Hematopoietic multipotent progenitor cell treated with erythropoietin and hydrocortisone succinate and interleukin-3 and kit ligand, for 4 days (in vitro differentiated cells): ENCODE data around the gene ZNF710.

Experiments used
- DNase-seq: peaks from one replicate; pipeline ENCODE4 v3.0.0-alpha.2; 2015

ZNF710 gene

DNA sequence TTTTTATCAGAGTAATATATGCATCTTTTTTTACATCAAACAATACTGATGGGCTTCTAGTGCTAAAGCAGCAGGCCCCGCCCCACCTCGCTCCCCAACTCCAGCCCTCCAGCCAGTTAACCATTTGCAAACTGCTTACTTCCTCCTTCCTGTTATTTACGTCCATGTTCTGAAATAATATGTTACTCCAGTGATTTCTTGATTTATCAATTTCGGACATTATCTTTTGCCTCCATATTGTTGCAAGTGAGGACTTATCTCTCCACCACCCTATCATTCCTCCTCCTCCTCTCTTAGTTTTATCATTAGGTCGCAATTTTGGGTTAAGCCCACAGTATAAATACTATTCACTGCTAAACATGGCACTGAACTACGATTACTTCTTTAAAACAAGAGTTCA, 39.5 kb downstream of the ZNF710 start:
- peak; percentile 85 for DNase-seq

- no peak for DNase-seq
Measured at GRCh38 chr15:90042356-90042755, 41.2 kb downstream of the ZNF710 start.

GRCh38 chr15:90042766-90043529, 41.8 kb downstream of the ZNF710 start:
- DNase-seq: no peak

DNA sequence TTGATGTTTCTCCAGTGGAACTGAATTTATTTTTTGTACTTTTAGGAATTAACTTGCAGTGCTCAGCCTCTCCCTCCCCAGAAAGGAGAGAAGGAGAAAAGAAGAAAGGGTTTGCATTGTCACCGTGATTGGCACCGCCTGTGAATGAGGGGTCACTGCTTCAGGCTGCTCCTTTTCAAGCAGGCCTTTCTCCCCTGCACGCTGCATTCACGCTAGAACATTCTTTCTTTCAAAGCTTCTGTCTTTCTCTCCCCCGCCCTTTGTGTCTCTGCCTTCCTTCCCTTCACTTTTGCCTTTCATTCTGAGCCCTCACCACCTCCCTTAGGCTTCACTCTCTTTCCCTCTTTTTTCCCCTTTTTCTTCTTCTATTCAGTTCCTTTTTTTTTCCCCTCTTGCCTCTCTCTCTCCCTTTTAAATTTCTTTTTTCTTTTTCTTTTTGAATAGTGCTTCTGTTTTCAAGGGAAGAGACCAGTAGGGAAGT, 42.4 kb downstream of the ZNF710 start:
- DNase-seq: no peak

- no peak for DNase-seq
Measured at GRCh38 chr15:90044191-90044590, 43.1 kb downstream of the ZNF710 start.

DNA sequence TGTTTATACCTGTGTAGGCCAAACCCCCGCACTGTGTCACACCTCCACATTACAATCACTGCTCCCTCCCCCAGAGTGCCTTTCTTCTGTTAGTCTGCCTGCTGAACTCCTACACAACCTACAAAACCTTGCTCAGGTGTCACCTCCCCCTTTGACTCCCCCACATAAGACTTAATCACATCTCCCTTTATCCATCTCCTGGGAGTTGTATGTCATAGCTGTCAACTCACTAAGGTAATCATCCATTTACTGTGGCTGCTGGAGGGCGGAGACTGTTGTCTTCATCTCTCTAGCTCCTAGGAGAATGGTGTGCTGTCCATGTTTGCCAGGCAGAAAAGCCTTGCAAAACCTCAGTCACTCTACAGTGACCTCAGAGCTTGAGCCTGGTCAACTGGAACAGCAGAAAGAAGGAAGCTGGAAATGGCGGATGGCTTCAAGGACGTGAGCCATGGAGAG, 43.8 kb downstream of the ZNF710 start:
- DNase-seq: no peak

DNA sequence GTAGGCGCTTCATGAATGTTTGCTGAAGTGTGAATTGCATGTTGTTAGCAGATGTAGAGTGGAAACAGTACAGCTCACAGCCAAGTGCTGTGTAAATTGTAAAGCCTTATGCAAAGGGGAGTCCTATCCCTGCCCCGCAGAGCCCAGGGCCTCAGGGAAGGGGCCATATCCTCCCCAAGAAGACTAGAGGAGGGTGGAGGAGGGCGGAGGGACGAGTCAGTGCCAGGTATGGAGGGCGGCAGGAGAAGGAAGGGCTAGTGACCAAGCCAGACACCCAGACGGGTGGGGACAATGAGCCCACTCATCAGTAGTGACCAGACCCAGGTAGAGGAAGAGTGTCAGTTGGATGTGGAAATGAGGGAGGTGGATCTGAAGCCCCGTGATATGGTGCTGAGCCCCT, 45.2 kb downstream of the ZNF710 start:
- DNase-seq: no peak

DNA sequence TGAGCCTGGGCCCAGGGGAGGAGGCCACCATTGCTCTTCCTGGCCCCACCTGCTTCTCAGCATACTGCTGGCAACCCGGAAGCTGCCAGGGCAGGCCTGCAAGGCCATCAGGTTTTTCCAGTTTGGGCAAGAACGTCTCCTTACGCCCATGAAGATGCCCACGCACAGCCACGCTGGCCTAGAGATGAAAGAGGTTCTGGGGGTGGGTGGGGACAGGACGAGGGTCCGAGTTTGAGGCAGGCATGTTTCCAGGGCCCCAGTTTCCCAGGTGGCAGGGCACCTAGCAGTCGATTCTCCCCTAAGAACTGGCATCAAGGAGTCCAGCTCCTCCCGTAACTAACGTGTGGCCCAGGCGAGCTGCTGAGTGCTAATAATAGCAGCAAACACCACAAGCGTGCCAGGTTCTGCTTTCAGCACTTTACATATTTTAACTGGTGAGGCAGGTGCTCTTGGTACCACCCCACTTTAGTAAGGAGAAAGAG, 45.8 kb downstream of the ZNF710 start:
- no peak for DNase-seq

- DNase-seq: no peak
Measured at GRCh38 chr15:90047956-90048575, 46.9 kb downstream of the ZNF710 start.

GRCh38 chr15:90049030-90049429, 47.9 kb downstream of the ZNF710 start:
- DNase-seq: no peak

DNA sequence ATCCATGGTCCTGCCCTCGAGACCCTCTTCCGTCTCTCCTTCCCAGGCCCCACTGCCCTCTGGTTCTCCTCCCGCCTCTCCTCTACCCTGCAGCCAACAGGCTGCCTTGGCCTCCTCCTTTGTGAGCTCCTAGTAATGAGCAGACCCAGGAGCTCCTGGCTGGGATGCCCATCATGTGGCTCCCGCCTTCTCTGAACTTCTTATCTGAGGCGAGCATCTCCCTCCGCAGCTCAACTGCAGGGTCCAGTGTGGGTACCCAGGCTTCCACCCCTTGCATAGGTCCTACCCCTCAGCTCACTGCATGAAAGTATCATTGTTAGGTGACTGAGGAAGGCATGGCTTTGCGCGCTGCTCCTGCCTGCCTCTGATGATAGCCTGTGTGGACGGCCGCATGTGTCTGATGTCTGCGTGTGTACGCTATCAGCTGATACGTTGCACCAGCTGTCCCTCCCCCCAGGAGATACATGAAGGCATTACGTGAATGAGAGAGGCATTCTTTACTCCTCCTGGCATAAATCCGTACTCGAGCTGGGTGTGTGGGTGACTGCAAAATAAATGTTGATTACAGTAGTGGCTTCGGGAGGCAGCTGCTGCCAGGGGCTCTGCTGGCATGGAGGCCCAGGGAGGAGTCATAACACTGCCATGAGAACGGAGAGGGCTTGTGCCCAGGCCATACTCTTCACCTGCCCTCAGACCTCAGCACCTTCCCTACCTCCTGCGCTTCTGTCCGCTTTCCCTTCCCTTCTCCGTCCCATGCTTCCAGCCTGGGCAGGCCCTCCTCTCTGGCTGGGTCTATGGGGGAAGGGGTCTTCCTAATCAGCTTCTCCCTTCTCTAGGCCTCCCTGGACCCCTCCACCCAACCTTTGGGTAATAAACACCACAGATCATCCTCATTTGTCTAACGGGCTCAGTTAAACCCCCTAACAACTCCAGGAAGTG, 48.8 kb downstream of the ZNF710 start:
- peak; percentile 44 for DNase-seq

DNA sequence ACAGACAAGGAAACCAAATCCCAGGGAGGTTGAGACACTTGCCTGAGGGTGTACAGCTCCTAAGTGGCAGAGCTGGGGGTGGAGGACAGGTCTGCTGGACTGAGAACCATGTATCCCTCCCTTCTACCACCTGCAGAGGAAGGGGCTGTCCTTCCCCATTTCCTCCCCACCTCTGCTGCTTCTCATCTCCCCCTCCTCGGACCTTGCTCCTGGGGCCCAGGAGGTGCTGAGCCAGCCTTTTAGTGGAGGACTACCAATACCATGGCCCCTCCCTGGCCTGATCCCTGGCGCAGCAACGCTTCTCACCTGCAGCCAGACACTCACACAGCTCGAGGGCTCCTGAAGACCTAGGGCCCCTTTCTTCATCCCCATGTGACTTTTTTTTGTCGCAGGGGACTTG, 50.8 kb downstream of the ZNF710 start:
- no peak for DNase-seq

DNA sequence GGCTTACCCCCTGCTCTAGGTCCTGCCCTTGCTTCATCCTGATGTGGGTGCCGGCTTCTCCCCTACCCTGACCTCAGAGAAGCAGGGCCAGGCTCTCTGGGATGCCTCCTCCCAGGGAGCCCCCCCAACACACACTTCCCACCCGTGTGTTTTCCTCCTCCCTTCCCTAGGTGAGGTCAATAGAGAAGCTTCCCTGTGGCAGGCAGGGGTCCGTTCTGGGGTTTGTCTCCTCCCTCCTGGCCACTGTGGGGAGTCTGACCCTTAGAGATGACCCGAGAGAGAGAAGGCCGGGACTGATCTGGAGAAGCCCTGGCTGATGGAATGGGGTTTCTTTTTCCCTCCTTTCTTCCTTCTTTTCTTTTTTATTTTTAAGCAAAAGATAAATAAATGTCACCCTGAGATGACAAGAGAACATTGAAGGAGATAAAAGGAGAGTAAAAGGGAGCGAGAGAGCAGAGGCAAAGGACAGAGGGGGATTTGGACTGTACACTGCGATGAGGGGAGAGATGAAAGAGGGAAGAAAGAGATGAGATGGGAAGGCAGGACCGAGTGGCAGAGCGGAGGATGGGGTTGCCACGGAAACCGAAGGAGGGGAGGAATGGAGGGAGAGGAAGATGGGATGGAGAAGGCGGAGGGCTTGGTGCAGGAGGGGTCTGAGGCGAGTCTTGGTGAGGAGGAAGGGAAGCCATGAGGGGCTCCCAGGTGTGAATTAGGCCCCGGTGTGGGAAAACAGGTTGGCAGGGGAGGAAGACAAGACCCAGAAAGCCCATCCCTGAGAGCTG, 52.8 kb downstream of the ZNF710 start:
- no peak for DNase-seq

DNA sequence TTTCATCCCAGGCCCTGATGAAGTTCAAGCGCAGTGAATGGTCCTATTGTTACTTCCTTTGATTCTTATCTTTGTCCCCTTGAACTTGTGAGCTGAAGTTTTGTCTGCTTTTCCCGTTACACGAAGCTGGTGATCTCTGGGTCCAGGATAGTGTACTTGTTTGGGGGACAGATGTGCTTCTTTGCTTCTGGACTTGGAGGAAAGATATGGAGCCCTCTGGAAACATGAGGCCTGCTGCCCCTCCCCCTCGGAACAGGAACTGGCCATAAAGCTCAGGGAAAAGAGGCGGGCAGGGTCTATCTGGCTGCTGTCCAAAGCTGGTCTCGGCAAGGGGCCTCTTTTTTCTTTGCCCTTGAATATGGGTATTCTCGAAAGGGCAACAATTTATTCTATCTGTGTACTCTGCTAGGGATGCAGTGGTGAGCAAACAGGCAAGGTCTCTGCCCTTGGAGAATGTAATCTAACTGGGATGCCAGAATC, 53.5 kb downstream of the ZNF710 start:
- peak; percentile 35 for DNase-seq

GRCh38 chr15:90055182-90055581, 54.1 kb downstream of the ZNF710 start:
- DNase-seq: no peak

DNA sequence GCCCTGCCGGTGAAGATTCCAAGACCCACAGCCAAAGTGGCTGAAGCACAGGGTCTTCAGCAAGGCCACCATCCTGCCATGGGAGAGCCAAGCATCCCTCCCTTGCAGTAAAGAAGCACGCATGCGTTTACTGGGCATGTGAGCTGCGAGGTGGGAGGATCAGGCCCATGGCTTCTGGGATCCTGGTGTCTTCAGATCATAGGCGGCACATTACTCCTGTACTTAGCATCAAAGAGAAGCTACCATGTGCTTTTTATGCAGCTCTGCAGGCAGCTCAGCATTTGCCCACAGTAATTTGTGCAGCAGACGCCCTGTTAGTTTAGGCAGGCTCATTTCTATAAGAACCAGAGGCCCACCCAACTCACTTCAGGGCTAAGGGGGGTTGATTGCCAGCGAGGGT, 55.4 kb downstream of the ZNF710 start:
- DNase-seq: no peak

GRCh38 chr15:90058308-90058707, 57.2 kb downstream of the ZNF710 start:
- DNase-seq: peak; percentile 41

- no peak for DNase-seq
Measured at GRCh38 chr15:90058775-90059174, 57.7 kb downstream of the ZNF710 start.

GRCh38 chr15:90059208-90059985, 58.3 kb downstream of the ZNF710 start:
- DNase-seq: peak; percentile 96

DNA sequence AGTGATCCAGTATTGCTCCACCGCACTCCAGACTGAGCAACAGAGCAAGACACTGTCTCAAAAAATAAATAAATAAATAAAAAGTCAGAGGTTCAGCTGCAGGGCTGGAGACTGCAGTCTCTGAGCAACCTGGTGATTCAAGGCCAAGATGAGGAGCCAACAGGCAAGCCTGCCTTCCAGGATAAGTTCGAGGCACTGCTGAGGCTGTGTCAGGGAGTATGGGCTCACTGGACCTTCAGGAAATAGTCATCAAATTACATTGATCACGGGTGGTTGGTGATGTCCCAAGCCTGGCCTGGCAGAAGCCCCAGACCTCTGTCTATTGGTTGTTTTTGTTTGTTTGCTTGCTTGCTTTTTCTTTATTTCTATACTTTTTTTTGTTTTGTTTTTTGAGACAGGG, 59.7 kb downstream of the ZNF710 start:
- no peak for DNase-seq

DNA sequence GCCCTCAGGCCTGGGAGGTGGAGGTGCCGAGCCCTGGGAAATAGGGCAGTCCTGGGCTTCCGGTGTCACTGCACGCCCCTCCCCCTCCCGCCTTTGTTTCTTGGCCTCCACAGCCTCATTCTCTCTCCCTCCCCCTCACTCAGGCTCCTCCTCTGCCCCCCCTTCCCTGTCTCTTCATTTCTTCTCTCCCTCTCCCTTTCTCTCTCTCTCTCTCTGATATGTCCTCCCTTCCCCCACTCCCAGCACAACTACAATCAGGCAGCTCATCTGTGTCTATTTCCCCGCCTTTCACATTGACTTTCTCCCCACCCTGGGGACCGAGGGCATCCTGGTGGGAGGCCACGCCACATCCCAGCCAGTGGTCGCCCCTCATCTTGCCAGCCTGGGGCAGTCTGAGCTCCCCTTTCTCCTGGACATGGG, 60.9 kb downstream of the ZNF710 start:
- peak; percentile 69 for DNase-seq
